ENCODE results near the gene IQGAP1. TPM values are rescaled to one million over a fixed set of nuclear protein-coding genes. Genes with fewer than 3 reads are reported as not detected.

Gene IQGAP1
- total and polyA plus RNA-seq, 4 donors: 83.0 to 396 (median 189) TPM

DNA sequence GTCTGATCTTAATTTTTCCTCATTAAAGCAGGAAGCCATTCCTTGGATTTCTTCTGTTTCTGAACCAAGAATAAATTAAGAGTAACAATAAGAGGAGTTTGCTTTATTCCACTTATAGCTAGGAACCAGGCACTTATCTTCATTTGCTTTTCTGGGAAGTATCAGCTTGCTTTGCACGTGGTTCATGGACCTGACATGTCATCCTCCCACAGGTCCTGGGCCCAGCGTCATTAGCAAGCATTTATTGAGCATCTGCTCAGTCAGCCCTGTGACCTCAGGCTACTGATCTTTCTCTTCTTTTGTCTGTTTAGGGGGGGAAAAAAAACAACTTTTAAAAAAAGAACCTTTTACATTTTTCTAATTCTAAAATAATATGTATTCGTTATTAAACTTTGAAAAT is 107.0 kb downstream of the IQGAP1 start:
- 69 to 91% methylated on average over 3 of the region's 3 CpGs for WGBS, 2 donors
- DNase-seq (no peak), ATAC-seq (ENCODE audit: insufficient read depth, low FRiP score) (no peak)
- peaks cover 0 to 1% (median 0%) of the 10 kb centered on the region in 5 donors for H3K4me1 ChIP-seq (ENCODE audit: control insufficient read depth in 5 of 5, insufficient read depth in 5 of 5, low read length in 5 of 5)
- no peaks in the 10 kb centered on the region for H3K9me3 ChIP-seq (ENCODE audit: control insufficient read depth in 4 of 4, insufficient read depth in 3 of 4, low read length in 3 of 4)
- H3K36me3 ChIP-seq (ENCODE audit: control insufficient read depth in 4 of 4, insufficient read depth in 4 of 4, low read length in 4 of 4): peaks cover 36 to 54% (median 38%) of the 10 kb centered on the region in 4 donors
- H3K27ac ChIP-seq (ENCODE audit: low read depth in 1 of 2, low read length in 1 of 2): no peak overlapping the region
- no peak overlapping the region for H3K9ac ChIP-seq (ENCODE audit: insufficient read depth in 1 of 2, low read length in 2 of 2)
- H3K4me3 ChIP-seq: no peak overlapping the region
- TF ChIP-seq, protein P1, sequence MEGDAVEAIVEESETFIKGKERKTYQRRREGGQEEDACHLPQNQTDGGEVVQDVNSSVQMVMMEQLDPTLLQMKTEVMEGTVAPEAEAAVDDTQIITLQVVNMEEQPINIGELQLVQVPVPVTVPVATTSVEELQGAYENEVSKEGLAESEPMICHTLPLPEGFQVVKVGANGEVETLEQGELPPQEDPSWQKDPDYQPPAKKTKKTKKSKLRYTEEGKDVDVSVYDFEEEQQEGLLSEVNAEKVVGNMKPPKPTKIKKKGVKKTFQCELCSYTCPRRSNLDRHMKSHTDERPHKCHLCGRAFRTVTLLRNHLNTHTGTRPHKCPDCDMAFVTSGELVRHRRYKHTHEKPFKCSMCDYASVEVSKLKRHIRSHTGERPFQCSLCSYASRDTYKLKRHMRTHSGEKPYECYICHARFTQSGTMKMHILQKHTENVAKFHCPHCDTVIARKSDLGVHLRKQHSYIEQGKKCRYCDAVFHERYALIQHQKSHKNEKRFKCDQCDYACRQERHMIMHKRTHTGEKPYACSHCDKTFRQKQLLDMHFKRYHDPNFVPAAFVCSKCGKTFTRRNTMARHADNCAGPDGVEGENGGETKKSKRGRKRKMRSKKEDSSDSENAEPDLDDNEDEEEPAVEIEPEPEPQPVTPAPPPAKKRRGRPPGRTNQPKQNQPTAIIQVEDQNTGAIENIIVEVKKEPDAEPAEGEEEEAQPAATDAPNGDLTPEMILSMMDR (IDR thresholded peaks at IDR 0.05; ENCODE audit: control extremely low read depth, extremely low read depth): no peak
- no peaks in the 10 kb centered on the region for H3K27me3 ChIP-seq (ENCODE audit: control insufficient read depth in 3 of 3, insufficient read depth in 3 of 3, low read length in 2 of 3)

DNA sequence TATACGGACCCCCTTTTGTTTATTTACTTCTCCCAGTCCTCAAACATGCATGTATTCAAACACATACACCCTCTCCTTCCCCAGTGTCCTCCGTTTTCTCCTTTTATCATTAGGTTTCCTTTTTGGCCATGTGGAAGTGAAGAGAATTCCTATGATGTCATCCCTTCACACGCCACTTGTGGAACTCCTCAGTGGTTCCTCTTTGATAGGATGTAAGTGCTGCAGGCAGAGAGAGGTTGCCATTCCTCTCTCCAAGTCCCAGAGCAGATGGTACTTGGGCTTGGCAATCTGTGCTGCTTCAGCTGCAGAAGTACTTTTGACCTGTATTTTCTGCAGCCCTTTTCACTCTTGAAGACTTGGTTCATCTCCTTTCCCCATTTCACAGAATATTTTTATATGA is 108.7 kb downstream of the IQGAP1 start:
- ATAC-seq (ENCODE audit: insufficient read depth, low FRiP score) (no peak), DNase-seq (no peak)
- H3K36me3 ChIP-seq (ENCODE audit: control insufficient read depth in 4 of 4, insufficient read depth in 4 of 4, low read length in 4 of 4): peaks cover 36 to 46% (median 38%) of the 10 kb centered on the region in 4 donors
- H3K9me3 ChIP-seq (ENCODE audit: control insufficient read depth in 4 of 4, insufficient read depth in 3 of 4, low read length in 3 of 4): no peaks in the 10 kb centered on the region
- no peaks in the 10 kb centered on the region for H3K27me3 ChIP-seq (ENCODE audit: control insufficient read depth in 3 of 3, insufficient read depth in 3 of 3, low read length in 2 of 3)
- H3K27ac ChIP-seq (ENCODE audit: low read depth in 1 of 2, low read length in 1 of 2): no peak overlapping the region
- H3K4me1 ChIP-seq (ENCODE audit: control insufficient read depth in 5 of 5, insufficient read depth in 5 of 5, low read length in 5 of 5): peaks cover 0 to 1% (median 0%) of the 10 kb centered on the region in 5 donors
- WGBS, 2 donors: 39% methylated on average over 3 of the region's 3 CpGs
- TF ChIP-seq, protein P1 (IDR thresholded peaks at IDR 0.05; ENCODE audit: control extremely low read depth, extremely low read depth): no peak
- H3K4me3 ChIP-seq: no peak overlapping the region
- no peak overlapping the region for H3K9ac ChIP-seq (ENCODE audit: insufficient read depth in 1 of 2, low read length in 2 of 2)

DNA sequence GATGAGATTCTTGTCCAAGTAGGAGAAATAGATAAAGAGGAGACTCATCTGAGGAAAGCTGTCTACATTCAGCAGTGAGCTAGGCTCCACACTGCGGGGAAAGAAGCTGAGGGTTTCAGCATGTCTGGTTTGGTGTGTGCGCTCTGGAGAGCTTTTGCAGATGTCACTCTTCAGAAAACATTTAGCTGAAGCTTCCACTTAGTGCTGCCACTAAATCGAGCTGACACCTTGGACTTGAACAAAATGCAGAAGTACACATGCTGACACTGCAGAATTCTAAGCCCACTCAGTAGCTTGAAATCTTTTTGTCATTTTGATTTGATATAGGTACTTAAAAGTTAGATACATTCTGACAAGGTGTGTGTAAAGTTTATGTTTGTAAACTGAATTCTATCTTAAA is 109.3 kb downstream of the IQGAP1 start:
- no peak overlapping the region for H3K27ac ChIP-seq (ENCODE audit: low read depth in 1 of 2, low read length in 1 of 2)
- H3K36me3 ChIP-seq (ENCODE audit: control insufficient read depth in 4 of 4, insufficient read depth in 4 of 4, low read length in 4 of 4): peaks cover 32 to 52% (median 37%) of the 10 kb centered on the region in 4 donors
- DNase-seq (no peak), ATAC-seq (ENCODE audit: insufficient read depth, low FRiP score) (no peak)
- no peak overlapping the region for H3K4me3 ChIP-seq
- H3K27me3 ChIP-seq (ENCODE audit: control insufficient read depth in 3 of 3, insufficient read depth in 3 of 3, low read length in 2 of 3): no peaks in the 10 kb centered on the region
- WGBS, 2 donors: 61 to 66% methylated on average over 3 of the region's 3 CpGs
- no peaks in the 10 kb centered on the region for H3K9me3 ChIP-seq (ENCODE audit: control insufficient read depth in 4 of 4, insufficient read depth in 3 of 4, low read length in 3 of 4)
- TF ChIP-seq, protein P1 (IDR thresholded peaks at IDR 0.05; ENCODE audit: control extremely low read depth, extremely low read depth): no peak
- no peak overlapping the region for H3K9ac ChIP-seq (ENCODE audit: insufficient read depth in 1 of 2, low read length in 2 of 2)
- peaks cover 0 to 1% (median 0%) of the 10 kb centered on the region in 5 donors for H3K4me1 ChIP-seq (ENCODE audit: control insufficient read depth in 5 of 5, insufficient read depth in 5 of 5, low read length in 5 of 5)

DNA sequence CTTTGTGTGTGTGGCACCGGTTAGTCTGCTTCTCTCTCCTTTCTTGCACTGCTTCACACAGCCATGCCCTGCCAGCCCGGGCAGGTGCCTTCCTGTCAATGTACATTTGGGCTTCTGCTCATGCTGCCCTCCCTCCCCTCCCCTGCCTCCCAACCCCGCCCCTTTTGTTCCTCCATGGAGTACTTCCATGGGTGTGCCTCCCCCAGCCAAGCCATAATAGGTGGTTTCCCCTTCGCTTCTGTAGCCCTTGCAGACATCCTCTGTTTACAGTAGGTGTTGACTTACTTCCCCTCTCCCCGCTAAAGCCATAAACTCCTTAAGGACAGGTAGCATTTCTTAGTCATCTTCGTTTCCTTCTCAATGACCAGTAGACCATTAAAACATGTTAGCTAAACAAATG is 109.9 kb downstream of the IQGAP1 start:
- WGBS, 2 donors: 49 to 67% methylated on average over 6 of the region's 6 CpGs
- peak; percentile 86 for ATAC-seq (ENCODE audit: insufficient read depth, low FRiP score)
- H3K4me1 ChIP-seq (ENCODE audit: control insufficient read depth in 5 of 5, insufficient read depth in 5 of 5, low read length in 5 of 5): peaks cover 0 to 1% (median 0%) of the 10 kb centered on the region in 5 donors

More for the DNA sequence above, 109.9 kb downstream of the IQGAP1 start:
- peak overlapping the region in 1 of 2 donors; percentile 22 for H3K27ac ChIP-seq (ENCODE audit: low read depth in 1 of 2, low read length in 1 of 2)
- no peaks in the 10 kb centered on the region for H3K9me3 ChIP-seq (ENCODE audit: control insufficient read depth in 4 of 4, insufficient read depth in 3 of 4, low read length in 3 of 4)
- no peaks in the 10 kb centered on the region for H3K27me3 ChIP-seq (ENCODE audit: control insufficient read depth in 3 of 3, insufficient read depth in 3 of 3, low read length in 2 of 3)
- peaks cover 28 to 52% (median 34%) of the 10 kb centered on the region in 4 donors for H3K36me3 ChIP-seq (ENCODE audit: control insufficient read depth in 4 of 4, insufficient read depth in 4 of 4, low read length in 4 of 4)
- H3K9ac ChIP-seq (ENCODE audit: insufficient read depth in 1 of 2, low read length in 2 of 2): no peak overlapping the region
- TF ChIP-seq, protein P1 (IDR thresholded peaks at IDR 0.05; ENCODE audit: control extremely low read depth, extremely low read depth): no peak
- H3K4me3 ChIP-seq: no peak overlapping the region
- DNase-seq: no peak

Measured in lung (tissue), 12 donors.